Measurements from ENCODE around the gene GSC2.

GSC2 gene

DNA sequence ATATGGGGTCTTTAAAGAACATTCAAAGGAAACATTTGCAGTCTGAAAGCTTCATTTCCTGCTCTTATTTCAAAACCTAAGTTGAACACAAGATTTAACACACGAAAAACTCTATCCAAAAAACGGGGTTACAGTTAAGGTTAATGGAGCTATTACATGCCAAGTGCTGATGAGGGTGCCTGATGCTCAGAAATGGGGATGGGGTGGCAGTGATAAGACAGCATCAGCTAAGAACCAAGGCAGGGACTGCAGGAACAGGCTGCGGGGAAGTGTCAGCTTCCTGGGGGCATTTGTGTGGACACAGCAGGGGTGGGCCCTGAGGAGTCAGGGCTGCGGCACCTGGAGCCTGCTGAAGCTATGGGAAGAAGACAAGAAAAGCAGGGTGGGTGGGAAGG lies 40.0 kb downstream of the GSC2 start:
- Mint-ChIP-seq H3K4me1 (peaks cover 79% of the 10 kb centered on the region), H3K27ac (peak overlapping the region; percentile 79), H3K9me3 (no peaks in the 10 kb centered on the region), H3K36me3 (no peaks in the 10 kb centered on the region), H3K4me3 (peak overlapping the region; percentile 9)
- ATAC-seq (no peak), DNase-seq (ENCODE audit: low spot score in 2 of 2) (no peak)

DNA sequence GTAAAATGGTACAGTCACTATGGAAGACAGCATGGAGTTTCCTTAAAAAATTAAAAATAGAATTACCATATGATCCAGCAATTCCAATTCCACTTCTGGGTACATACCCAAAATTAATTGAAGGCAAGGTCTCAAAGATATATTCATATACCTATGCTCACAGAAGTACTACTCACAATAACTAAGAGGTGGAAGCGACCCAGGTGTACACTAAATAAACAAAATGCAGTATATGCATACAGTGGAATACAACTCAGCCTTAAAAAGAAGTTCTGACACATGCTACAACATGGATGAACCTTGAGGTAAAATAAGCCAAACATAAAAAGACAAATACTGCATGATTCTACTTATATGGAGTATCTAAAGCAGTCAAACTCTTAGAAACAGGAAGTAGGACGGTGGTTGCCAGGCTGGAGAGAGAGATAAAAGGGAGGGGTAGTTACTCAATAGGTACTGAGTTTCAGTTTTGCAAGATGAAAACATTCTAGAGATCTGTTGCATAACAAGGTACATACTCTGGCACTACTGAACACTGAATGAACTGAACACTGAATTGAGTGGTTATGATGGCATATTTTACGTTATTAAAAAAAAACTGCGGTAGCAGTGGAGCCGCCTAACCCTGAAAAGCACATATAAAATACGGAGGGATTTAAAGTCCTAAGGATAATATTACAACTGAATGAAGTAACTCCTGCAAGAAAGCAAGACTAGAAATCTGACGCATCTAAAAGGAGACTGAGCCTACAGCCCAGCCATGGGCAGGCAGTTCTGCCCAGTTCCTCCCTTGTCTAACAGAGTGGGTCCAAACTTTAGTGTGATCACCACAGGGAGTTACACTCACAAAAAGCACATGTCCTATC lies 40.7 kb downstream of the GSC2 start:
- peak; percentile 91 for ATAC-seq
- no peak for DNase-seq (ENCODE audit: low spot score in 2 of 2)
- Mint-ChIP-seq H3K27ac (peak overlapping the region; percentile 79), H3K36me3 (no peaks in the 10 kb centered on the region), H3K9me3 (no peaks in the 10 kb centered on the region), H3K4me3 (peak overlapping the region; percentile 9), H3K4me1 (peaks cover 74% of the 10 kb centered on the region)

DNA sequence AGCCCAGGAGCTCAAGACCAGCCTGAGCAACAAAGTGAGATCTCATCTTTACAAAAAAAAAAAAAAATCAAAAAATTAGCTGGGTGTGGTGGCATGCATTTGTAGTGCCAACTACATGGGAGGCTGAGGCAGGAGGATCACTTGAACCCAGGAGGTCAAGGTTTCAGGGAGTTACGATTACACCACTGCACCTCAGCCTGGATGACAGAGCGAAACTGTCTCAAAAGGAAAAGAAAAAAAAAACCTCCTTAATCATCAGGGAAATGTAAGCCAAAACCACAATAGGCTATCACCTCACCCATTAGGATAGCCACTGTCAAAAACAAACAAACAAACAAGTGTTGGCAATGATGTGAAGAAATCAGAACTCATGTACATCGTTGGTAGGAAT lies 41.3 kb downstream of the GSC2 start:
- no peak for ATAC-seq
- no peak for DNase-seq (ENCODE audit: low spot score in 2 of 2)
- Mint-ChIP-seq H3K4me1 (peaks cover 78% of the 10 kb centered on the region), H3K9me3 (no peaks in the 10 kb centered on the region), H3K36me3 (no peaks in the 10 kb centered on the region), H3K4me3 (no peak overlapping the region), H3K27ac (peak overlapping the region; percentile 79)

DNA sequence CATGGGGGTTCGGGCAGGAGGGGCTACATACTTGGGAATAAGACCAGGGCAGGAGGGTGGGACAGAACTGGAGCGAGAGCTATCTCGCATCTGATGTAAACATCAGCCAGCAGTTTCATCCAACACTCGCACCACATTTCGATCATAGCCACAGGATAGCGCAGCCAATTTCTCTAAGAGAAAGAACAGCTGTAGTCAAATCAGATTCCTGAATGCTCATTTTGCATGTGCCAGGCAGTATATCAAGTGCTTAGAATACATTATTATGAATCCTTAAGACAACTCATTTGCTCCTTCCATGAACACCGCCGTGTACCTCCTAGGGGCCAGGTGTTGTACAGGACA lies 42.4 kb downstream of the GSC2 start:
- H3K27ac Mint-ChIP-seq: peak overlapping the region; percentile 79
- H3K4me3 Mint-ChIP-seq: no peak overlapping the region

DNA sequence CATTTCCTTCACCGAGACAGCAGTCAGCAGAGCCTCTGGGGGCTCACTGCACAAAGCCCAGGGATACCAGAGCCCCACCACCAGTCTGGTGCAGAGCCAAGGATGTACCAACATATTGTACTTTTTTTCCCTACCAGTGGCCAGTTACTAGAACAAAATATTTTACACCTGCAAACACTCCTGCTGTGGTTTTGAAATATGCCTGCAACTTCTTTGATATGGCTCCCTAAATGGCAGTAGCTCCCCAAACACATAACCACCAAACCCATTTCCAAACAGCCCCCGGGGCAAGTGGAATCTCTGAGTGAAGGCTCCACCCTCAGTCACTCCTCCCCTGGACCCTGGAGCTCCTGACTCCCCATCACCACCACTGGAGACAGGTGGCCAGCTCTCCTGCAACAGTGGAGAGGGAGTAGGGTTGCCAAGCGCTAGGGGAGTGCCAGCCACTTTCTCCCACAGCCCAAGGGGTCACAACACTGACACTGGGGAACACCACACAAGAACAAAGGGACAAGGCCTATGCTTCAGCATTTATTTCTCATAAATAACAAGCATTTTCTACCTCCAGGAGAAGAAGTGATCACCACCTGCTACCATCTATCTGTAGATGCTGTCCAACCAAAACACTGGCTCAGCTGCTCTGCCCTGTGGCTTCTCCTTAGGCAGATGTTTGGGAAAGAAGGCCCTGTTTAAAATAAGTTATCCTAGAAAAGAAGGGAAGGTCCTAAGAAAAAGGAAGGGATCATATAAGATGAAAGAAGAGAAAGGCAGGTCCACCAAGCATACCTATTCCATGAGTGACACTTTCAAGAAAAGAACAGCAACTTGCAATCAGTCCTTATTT lies 43.0 kb downstream of the GSC2 start:
- peaks cover 72% of the 10 kb centered on the region for H3K4me1 Mint-ChIP-seq
- peak overlapping the region; percentile 71 for H3K27ac Mint-ChIP-seq
- H3K9me3 Mint-ChIP-seq: no peaks in the 10 kb centered on the region
- no peak overlapping the region for H3K4me3 Mint-ChIP-seq
- DNase-seq (ENCODE audit: low spot score in 2 of 2) (no peak), ATAC-seq (no peak)
- no peaks in the 10 kb centered on the region for H3K36me3 Mint-ChIP-seq

More for the DNA sequence above, 42.4 kb downstream of the GSC2 start:
- Mint-ChIP-seq H3K4me1 (peaks cover 76% of the 10 kb centered on the region), H3K9me3 (no peaks in the 10 kb centered on the region), H3K36me3 (no peaks in the 10 kb centered on the region)
- no peak for ATAC-seq
- no peak for DNase-seq (ENCODE audit: low spot score in 2 of 2)

DNA sequence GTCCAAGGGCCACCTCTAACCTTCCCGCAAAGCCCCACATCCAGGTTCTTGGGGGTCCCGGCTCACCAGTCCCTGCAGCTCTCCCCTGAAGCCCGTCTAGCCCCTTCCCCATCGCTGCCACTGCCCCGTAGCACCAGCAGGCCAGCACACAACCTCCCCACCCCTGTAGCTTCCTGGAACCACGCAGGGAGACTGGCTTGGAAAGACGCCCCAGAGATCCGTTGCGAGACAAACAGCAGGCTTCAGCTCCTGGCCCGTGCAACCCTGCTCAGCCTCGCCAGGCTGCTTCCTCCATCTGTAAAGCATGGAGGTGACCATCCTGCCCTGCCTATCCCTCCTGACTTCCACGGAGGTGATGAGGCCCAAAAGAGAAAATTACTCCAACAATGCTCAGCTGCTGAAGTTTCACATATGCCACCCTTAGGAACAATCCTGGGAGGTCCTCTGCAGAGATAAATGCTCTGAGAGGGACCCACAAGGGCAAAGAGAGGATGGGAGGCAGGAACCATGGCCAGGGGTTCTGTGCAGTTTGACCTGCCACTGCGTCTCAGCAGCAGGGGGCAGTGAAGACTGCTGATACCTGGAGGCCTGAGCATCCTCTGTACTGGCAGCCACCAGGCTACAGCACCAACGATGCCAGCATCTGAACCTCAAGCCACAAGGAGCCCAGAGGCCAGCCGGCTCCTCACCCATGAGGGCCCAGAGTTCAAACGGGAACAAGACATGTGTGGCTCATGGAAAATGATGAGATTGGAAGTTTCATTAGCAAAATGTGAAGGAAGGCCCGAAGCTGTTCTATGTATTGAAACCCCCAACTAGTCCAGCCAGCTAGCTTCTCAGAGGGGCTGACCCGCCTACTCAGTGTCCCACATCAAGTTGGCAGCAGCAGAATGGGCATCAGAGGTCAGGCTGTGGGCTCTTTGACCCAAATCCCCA lies 44.0 kb downstream of the GSC2 start:
- DNase-seq (ENCODE audit: low spot score in 2 of 2) (no peak), ATAC-seq (peak; percentile 64)
- Mint-ChIP-seq H3K4me1 (peaks cover 66% of the 10 kb centered on the region), H3K27ac (peak overlapping the region; percentile 71), H3K36me3 (no peaks in the 10 kb centered on the region), H3K9me3 (no peaks in the 10 kb centered on the region), H3K4me3 (no peak overlapping the region)

DNA sequence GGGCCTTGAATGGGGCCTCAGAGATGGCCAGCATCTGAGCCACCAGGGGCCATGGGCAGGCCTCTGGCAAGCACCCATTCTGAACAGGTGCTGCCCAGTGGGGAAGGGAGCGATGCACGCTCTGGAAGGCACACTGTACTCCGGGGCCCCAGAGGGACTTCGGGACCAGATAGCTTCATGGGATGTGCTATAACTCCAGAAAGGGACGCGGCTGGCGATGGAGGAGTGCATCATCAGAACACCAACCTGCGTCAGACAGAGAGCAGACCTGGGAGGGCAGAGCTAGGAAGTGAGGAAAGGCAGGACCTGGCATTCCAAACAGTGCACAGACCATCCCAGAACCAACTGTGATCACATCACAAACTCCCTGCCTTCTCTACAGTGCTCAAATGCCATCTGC lies 44.6 kb downstream of the GSC2 start:
- no peak for ATAC-seq
- no peaks in the 10 kb centered on the region for H3K9me3 Mint-ChIP-seq
- peak overlapping the region; percentile 71 for H3K27ac Mint-ChIP-seq
- DNase-seq (ENCODE audit: low spot score in 2 of 2): no peak
- no peak overlapping the region for H3K4me3 Mint-ChIP-seq
- H3K4me1 Mint-ChIP-seq: peaks cover 60% of the 10 kb centered on the region
- H3K36me3 Mint-ChIP-seq: no peaks in the 10 kb centered on the region

DNA sequence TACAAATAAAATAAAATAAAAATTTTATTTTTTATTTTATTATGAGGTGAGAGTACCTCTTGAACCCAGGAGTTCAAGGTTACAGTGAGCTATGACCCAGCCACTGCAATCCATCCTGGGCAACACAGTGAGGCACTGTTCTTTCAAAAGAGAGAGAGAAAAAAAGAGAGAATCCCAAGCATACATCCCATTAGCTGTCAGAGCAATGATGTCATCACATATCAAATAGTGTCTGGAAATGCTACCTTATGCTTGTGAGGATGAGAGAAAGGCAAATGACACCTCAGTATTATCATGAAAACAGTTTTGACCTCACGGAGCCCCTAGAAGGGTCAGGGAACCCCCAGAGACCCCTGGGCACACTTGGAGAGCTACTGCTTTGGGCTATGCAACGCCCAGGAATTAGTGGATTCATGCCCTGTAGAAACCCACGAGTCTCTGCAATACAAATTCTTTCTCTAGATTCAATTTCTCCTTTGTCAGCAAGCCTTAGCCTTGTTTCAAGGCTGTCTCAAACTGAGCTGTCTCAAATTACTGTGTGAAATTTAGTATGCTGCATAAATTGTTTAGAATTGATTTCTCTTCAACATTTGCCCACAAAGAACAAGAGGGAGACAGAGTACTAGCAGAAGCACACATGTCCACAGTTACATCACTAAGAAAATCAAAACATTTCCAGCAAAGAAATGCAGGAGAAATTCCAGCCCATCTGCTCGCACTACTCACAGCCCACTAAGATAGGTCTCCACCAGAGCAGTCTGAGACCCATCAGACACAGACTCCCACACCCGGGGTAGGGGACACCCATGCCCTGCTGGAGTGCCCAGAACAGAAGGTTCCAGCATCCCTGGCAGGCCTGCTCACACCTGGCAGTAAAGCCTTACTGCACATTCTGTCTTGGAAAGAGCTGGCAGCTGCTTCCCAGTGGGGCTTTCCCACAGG lies 45.9 kb downstream of the GSC2 start:
- Mint-ChIP-seq H3K27ac (no peak overlapping the region), H3K9me3 (no peaks in the 10 kb centered on the region), H3K36me3 (no peaks in the 10 kb centered on the region), H3K4me3 (no peak overlapping the region), H3K4me1 (peaks cover 52% of the 10 kb centered on the region)
- DNase-seq (ENCODE audit: low spot score in 2 of 2) (no peak), ATAC-seq (no peak)

DNA sequence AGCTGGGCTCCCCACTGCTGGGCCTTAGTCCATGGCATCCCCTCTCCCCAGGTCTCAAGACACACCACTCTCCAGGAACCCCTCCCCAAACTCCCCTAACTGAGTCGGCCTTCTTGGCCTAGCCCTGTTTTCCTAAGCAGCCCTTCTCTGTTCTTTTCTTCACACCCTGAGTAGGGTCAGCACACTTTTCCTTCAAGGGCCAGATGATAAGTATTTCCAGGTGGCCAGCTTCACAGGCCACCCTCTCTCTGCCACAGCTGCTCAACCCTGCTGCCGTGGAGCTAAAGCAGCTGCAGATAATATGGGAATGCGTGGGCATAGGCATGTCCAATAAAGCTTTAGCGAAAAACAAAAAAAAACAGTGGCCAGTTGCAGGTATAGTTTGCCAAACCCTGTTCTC lies 51.9 kb downstream of the GSC2 start:
- H3K4me1 Mint-ChIP-seq: peaks cover 20% of the 10 kb centered on the region
- H3K9me3 Mint-ChIP-seq: no peaks in the 10 kb centered on the region
- no peak overlapping the region for H3K4me3 Mint-ChIP-seq
- ATAC-seq: no peak
- DNase-seq (ENCODE audit: low spot score in 2 of 2): no peak
- peak overlapping the region; percentile 63 for H3K27ac Mint-ChIP-seq
- peaks cover 9% of the 10 kb centered on the region for H3K36me3 Mint-ChIP-seq

DNA sequence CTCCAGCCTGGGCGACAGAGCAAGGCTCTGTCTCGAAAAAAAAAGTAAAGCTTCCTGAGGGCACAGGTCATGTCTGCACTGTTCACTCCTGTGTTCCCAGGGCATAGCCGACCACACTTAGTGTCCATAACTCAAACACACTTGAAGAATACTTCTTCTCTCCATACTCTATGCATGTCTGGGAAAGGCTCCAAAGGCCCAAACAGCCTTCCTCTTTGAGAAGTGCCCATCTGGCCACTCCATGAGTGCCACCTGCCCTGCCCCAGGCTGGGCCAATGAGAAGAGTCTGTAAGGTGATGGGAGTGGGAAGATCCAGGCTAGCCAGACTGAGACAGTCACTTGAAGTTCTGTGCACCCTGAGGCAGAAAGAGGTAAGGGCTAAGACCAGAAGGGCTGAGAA lies 52.6 kb downstream of the GSC2 start:
- Mint-ChIP-seq H3K36me3 (peaks cover 14% of the 10 kb centered on the region), H3K4me3 (no peak overlapping the region), H3K27ac (peak overlapping the region; percentile 63), H3K4me1 (peaks cover 26% of the 10 kb centered on the region), H3K9me3 (no peaks in the 10 kb centered on the region)
- ATAC-seq: no peak
- DNase-seq (ENCODE audit: low spot score in 2 of 2): no peak

All from stimulated activated effector memory CD8-positive, alpha-beta T cell treated with anti-CD3 and anti-CD28 coated beads, Interleukin-12 subunit alpha, Interleukin-12 subunit beta, amount 100 ng/mL, for 72 hours (primary cell).